HG02970 (cell line): ENCODE measurements around the gene ENTPD2.
"Not testable (repeated sequence)": the region's sequence is repeated elsewhere in the genome, so short reads cannot be mapped to it uniquely, and the experiment has no call there.

ENCODE experiments used
- ATAC-seq: cut with Tn5 transposase; IDR thresholded peaks from one replicate; pipeline ENCODE4 v1.9.1; 2021; ENCODE audit warnings: mild to moderate bottlenecking, moderate library complexity, moderate number of reproducible peaks; ENCODE audit not compliant: unreplicated experiment, low FRiP score

Gene ENTPD2

GRCh38 chr9:137065336-137065967, 11.6 kb upstream of the ENTPD2 start:
- no peak for ATAC-seq

- ATAC-seq = no peak
Measured at GRCh38 chr9:137064880-137065164, 11.0 kb upstream of the ENTPD2 start.

- ATAC-seq = no peak
Measured at GRCh38 chr9:137064027-137064879, 10.4 kb upstream of the ENTPD2 start.

DNA sequence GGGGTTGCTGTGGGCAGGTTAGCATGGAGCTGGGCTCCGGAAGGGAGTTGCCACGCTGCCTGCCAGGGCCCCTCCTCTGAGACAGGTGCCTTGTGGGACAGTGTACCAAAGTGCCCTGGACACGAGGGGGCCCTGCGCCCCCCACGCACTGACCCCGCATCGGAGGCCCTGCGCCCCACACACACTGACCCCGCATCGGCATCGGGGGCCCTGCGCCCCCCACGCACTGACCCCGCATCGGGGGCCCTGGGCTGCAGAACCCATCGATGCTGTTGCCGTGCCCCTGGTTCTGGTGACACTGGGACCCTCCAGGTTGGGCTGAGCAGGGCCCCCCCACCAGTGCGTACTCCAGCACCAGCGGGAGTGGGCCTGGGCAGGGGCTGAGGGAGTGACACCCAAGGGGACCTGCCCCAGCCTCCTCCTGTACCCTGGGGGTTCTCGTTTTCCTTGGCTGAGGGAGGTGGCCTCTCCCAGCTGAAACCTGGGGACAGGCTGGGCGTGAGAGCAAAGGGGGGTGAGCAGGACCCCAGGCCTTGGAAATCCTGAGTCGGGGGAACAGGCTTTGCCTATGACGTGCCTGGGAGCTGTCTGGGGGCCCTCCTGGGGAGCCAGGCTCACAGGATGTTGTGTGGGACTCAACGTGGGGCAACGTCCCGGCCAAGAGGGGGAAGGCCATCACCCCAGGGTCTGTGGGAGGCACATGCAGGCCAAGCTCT, 9.6 kb upstream of the ENTPD2 start:
- no peak for ATAC-seq

DNA sequence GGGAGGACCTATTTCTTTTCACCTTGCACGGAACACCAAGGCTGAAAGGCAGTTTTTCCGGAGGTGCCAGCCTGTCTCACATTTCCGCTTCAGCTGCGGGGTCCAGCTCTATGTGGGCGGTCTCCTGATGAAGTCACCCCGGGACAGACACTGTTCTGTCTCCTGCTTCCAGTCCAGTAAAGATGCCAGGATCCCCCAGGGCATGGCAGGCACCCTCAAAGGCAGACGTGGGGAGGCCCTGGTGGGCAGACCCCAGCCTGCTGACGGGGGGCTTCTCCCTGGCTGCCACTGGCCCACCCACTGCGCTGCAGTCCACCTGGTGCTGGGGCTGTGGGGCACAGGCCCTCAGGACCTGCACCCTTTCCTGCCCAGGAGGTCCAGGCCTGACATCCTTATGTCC, 8.9 kb upstream of the ENTPD2 start:
- ATAC-seq = not testable (repeated sequence)

DNA sequence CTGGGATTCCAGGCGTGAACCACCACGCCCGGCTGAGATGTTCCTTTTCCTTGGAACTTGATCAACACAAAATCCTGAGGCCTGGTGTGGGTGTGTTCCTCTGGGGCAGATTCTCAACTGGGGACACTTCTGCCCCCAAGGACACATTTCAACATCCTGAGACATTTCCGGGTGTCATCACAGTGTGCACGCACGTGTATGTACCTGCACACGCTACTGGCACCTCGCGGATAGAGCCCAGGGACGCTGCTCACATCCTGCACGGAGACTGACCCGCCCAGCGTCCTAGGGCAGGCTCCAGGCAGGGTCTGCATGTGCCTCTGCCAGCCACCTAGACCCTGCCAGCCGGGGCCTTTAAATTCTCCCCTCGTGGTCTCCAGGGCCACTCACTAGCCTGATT, 8.5 kb upstream of the ENTPD2 start:
- ATAC-seq = no peak

GRCh38 chr9:137058521-137059234, 4.8 kb upstream of the ENTPD2 start:
- no peak for ATAC-seq

- no peak for ATAC-seq
Measured at GRCh38 chr9:137057545-137057944, 3.7 kb upstream of the ENTPD2 start.

- ATAC-seq = no peak
Measured at GRCh38 chr9:137056739-137057415, 3.0 kb upstream of the ENTPD2 start.

DNA sequence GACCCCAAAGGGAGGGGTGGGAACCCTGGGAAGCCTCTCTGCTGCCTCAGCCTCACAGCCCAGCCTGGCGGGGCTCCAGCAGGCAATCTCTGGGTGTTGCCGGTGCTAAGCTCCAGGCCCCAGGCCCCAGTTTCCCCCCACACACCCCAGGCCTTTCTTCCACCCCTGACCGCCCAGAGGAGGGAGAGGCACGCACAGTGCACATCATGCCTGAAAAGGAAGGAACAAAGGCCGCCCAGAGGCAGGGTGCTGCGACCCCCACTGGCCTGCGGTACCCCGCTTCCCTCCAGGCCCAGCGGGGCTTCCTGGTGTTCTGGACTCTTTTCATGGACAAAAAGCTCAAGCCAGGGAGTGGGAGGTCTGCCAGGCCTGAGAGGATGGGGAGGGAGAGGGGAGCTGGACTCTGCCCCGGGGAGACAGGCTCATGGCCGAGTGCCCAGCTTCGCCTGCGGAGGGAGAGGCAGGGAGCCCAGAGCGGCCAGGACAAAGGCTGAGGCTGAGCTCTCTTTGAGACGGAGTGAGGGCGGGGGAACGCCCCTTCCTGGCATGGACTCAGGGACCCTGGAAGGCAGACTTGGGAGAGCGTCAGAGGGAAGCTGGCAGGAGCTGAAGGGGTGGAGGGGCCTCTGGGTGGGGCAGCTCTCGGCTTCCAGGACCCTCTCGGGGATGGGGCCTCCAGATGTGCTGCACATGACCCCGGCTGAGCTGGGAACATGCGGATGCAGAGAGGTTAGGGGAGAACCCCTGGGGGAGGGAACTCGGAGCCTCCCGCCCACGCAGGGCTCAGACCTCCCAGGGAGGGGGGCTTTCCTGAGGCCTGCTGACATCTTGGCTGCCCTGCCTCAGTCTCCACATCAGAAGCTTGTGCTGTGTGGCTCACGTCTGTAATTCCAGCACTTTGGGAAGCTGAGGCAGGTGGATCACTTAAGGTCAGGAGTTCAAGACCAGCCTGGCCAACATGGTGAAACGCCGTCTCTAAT, 1.8 kb upstream of the ENTPD2 start:
- no peak for ATAC-seq

- ATAC-seq = no peak
Measured at GRCh38 chr9:137054932-137055384, 1.1 kb upstream of the ENTPD2 start.

DNA sequence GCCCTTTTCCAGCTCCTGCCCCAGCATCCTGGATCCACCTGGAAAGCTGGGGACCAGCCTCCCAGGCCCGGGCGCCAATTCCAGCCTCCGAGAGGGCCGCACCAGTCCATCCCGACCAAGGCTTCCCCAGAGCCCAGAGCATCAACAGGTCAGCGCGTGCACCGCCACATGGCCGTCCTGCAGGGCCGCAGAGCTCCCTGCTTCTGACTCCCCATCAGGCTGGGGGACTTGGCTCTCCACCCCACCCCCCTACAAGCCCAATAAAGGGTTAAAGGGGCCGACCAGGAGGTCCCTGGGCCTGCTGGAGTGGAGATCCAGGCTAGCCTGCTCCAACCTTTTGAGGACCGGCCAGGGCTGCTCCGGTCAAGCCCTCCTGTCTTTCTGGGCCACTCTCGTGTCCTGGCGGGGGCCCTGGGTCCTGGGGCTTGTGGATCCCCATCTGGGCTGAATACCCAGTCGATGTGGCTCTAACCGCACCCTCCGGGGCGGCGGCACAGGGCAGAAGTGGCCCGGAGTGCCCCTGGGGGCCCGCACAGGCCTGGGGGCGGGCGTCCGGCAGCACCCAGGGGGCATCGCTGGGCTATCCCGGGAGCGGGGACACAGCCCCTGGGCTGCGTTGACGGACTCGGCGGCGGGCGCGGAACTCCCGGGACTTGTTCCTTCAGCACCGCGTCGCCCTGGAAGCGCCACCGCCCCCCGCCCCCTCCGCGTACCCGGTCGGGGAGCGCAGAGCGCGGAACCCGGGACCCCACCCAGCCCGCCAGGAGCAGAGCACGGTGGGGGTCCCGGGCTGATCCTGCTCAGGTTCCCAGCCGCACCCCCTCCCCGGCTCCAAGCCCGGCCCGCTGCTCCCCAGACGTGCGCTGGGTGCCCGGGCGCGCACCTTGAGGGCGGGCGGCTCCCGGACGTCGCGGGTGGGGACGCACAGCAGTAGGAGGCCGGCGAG, 590 bp downstream of the ENTPD2 start:
- no peak for ATAC-seq

- no peak for ATAC-seq
Measured at GRCh38 chr9:137052293-137052692, 1.6 kb downstream of the ENTPD2 start.

DNA sequence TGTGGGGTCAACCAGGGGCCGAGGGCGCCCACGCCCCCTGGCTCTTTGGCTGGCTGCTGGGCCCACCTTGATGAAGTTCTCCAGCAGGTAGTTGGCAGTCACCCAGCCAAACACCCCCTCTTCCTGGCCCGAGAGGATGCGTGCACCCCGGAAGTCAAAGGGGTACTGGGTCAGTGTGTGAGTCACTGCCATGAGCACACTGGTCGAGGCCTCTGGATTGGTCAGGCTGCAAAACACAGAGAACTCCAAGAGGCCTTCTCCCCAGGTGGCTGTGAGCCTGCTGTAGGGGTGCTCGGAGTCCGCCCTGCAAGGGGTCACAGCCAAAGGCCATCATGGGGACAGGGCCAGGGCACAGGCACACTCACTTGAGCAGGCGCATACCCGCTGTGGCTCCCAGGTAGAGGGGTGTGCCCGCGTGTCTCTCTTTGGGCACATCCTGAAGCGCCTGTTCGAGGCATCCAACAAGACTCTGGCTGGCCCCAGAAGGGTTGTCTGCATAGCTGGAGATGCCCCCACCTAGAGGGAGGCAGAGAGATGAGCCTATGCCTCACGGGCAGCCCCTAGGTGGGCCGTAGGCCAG, 2.6 kb downstream of the ENTPD2 start:
- no peak for ATAC-seq

- ATAC-seq = no peak
Measured at GRCh38 chr9:137050570-137050969, 3.3 kb downstream of the ENTPD2 start.

- no peak for ATAC-seq
Measured at GRCh38 chr9:137049544-137050449, 4.1 kb downstream of the ENTPD2 start.
